GM21526 (cell line): ENCODE results near the gene NFATC1.

ENCODE experiments used
- ATAC-seq: cut with Tn5 transposase; IDR thresholded peaks from one replicate; pipeline ENCODE4 v1.9.1; 2021; ENCODE audit warnings: moderate library complexity; ENCODE audit not compliant: unreplicated experiment, low FRiP score

Gene NFATC1

GRCh38 chr18:79483971-79484491 lies 88.3 kb downstream of the NFATC1 start:
- ATAC-seq = no peak

- ATAC-seq = no peak
Observed at GRCh38 chr18:79484661-79485621, 89.2 kb downstream of the NFATC1 start.

- ATAC-seq = no peak
Observed at GRCh38 chr18:79485788-79486355, 90.1 kb downstream of the NFATC1 start.

GRCh38 chr18:79486356-79487182 lies 90.8 kb downstream of the NFATC1 start:
- ATAC-seq = no peak

- ATAC-seq = no peak
Observed at GRCh38 chr18:79487183-79487800, 91.6 kb downstream of the NFATC1 start.

GRCh38 chr18:79487801-79488201 lies 92.1 kb downstream of the NFATC1 start:
- ATAC-seq = no peak

- ATAC-seq = no peak
Observed at GRCh38 chr18:79488311-79489050, 92.8 kb downstream of the NFATC1 start.

- no peak for ATAC-seq
Observed at GRCh38 chr18:79489051-79489898, 93.5 kb downstream of the NFATC1 start.

GRCh38 chr18:79489899-79490625 lies 94.3 kb downstream of the NFATC1 start:
- no peak for ATAC-seq

GRCh38 chr18:79490626-79491041 lies 94.9 kb downstream of the NFATC1 start:
- ATAC-seq = no peak

GRCh38 chr18:79491081-79491551 lies 95.4 kb downstream of the NFATC1 start:
- no peak for ATAC-seq

GRCh38 chr18:79493211-79493800 lies 97.6 kb downstream of the NFATC1 start:
- ATAC-seq = no peak

- ATAC-seq = no peak
Observed at GRCh38 chr18:79493801-79494211, 98.1 kb downstream of the NFATC1 start.

GRCh38 chr18:79494936-79495335 lies 99.2 kb downstream of the NFATC1 start:
- no peak for ATAC-seq

- ATAC-seq = no peak
Observed at GRCh38 chr18:79495591-79496071, 99.9 kb downstream of the NFATC1 start.

- no peak for ATAC-seq
Observed at GRCh38 chr18:79496237-79496977, 100.7 kb downstream of the NFATC1 start.
